ENCODE measurements around the gene HAPLN2.
"Not testable (repeated sequence)": the region's sequence is repeated elsewhere in the genome, so short reads cannot be mapped to it uniquely, and the experiment has no call there.

The HAPLN2 gene

DNA sequence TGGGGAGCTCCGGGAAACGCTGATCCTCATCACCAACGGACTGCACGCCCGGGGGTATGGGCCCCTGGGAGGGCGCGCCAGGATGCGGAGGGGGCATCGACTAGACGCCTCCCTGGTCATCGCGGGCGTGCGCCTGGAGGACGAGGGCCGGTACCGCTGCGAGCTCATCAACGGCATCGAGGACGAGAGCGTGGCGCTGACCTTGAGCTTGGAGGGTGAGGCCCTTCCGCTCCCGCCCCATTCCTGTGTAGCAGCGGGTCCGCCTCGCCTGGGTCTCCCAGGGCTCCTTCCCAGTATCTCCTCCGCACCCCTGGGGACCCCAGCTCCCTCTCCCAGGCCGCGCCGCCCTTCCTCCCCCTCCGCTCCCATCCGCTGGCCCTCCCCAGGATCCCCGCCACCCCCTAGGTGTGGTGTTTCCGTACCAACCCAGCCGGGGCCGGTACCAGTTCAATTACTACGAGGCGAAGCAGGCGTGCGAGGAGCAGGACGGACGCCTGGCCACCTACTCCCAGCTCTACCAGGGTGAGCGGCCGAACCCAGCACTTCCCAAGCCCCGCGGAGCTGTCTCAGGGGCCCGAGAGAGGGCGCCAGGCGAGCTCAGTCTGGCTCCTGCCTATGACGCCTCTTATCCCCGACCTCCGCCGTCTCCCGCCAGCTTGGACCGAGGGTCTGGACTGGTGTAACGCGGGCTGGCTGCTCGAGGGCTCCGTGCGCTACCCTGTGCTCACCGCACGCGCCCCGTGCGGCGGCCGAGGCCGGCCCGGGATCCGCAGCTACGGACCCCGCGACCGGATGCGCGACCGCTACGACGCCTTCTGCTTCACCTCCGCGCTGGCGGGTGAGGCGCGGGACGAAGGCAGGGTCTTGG lies 5.0 kb downstream of the HAPLN2 start:
- peak; percentile 62 for DNase-seq

DNA sequence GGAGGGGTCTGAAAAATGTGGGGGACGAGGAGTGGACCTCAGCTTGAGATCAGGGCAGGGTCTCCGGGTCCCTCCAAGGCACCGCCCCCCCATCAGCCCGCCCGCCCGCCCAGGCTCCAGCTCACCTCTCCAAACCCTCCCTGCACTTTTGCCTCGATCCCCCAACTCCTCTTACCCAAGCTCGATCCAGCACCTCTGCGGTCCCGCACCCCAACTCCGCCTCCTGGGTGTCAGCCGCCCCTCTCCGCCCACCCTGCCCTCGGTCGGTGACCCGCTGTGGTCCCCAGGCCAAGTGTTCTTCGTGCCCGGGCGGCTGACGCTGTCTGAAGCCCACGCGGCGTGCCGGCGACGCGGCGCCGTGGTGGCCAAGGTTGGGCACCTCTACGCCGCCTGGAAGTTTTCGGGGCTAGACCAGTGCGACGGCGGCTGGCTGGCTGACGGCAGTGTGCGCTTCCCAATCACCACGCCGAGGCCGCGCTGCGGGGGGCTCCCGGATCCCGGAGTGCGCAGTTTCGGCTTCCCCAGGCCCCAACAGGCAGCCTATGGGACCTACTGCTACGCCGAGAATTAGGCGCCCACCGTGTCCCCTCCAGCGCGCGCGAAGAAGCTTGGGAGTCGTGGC lies 5.7 kb downstream of the HAPLN2 start:
- DNase-seq: no peak

DNA sequence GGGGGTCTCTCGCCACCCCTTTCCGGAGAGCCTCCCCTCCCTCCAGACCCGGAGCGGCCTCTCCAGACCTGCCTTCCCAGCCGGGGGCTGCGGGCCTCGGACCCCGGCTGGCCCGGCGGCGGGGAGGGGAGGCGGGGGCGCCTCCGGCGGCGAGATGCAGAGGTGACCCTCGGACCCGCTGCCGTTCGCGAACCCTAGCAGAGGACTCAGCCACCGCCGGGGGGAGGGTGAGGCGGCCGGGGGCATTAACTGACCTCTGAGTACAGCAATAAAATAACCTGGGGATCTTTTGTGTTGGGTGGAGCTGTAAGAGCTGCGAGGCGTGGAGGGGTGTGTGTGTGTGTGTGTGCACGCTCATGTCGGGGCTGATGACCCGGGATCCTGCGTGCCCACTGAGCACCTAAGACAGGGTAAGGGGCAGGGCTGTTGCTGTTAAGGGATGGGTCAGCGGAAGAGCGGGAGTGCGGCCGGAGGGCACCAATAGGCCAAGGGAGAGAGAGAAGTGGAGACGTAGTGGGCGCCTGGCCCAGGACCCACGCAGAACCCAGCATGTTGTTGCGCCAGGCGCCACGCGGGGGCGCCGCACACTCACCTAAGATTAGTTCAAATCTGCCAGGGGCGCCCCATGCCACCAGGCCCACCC lies 6.3 kb downstream of the HAPLN2 start:
- peak; percentile 48 for DNase-seq

DNA sequence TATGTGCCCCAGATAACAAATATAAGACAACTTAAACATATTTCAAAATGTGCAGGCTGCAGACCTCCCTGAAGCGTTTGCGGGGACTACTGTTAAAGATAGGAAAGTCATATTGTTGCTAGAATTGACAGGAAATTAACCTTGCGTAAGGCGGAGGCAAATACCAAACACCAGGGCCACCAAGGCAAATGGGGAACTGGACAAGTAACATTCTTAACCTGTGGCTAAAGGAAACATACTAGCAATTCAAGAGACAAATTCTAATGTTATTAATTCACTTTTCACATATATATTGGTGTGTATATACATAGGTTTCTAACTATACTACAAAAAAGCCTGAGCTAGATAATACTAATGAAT lies 6.8 kb downstream of the HAPLN2 start:
- no peak for DNase-seq

DNA sequence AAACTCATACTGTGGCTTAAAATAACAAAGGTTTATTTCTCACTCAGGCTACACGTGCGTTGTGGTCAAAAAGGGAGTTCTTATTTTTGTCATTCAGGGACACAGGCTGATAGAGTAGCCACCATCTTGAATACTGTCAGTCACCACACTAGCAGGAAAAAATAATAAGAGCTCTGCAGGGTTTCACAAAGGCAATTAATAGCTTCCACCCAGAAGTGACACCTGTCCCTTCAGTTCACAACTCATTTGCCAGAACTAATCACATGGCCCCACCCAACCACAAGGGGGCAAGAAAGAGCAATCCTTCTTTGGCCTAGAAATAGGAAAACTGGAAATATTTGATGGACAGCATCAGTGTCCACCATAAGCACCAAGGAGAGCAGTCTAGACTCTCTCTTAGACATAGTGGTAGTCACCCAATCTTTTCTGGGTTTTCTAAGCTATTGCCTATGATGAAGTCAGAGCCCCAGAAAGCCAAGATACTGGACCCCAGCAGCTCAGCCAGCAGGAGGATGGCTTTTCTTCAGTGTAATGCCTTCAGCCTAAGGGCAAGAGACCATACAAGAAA lies 8.2 kb downstream of the HAPLN2 start:
- DNase-seq: peak; percentile 89

DNA sequence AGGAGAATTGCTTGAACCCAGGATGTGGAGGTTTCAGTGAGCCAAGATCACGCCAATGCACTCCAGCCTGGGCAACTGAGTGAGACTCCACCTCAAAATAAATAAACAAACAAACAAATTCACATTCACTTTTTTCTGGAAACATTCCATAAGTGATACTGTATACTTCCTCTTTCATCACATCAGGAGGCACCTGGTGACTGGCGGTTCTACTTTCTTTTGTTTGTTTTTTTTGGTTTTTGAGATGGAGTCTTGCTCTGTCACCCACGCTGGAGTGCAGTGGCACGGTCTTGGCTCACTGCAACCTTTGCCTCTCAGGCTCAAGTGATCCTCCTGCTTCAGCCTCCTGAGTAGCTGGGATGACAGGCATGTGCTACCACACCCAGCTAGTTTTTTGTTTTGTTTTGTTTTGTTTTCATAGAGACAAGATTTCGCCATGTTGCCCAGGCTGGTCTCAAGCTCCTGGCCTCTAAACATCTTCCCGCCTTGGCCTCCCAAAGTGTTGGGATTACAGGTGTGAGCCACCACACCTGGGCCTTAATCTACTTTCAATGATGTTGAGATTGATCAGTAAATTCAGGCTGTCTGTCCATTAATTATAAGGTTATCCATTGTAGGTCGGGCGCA lies 10.7 kb downstream of the HAPLN2 start:
- no peak for DNase-seq

DNA sequence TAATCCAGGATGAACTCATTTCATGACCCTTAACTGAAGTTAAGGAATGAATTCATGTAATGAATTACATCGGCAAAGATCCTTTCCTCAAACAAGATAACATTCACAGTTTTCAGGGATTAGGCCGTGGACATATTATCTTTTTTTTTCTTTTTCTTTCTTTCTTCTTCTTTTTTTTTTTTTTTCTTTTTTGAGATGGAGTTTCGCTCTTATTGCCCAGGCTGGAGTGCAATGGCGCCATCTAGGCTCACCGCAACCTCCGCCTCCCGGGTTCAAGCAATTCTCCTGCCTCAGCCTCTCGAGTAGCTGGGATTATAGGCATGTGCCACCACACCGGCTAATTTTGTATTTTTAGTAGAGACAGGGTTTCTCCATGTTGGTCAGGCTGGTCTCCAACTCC lies 11.9 kb downstream of the HAPLN2 start:
- not testable (repeated sequence) for DNase-seq

DNA sequence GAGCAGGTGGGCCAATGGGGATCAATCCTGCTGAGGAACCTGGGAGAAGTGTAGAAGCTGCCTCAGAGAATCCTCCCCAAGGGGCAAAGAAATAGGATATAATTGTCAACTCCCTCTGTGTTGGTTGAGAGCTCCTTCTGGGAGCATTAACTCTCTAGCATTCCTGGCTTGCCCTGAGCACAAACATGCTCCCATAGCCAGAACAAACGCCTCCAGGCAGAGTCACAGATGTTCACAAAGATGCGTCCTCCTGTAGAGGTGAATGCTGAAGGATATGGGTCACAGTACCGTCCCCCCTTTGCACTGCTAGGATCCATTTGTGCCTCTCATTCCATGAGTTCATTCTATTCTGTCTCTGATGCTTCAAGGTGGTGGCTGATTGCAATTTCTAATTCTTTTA lies 13.1 kb downstream of the HAPLN2 start:
- DNase-seq: no peak

DNA sequence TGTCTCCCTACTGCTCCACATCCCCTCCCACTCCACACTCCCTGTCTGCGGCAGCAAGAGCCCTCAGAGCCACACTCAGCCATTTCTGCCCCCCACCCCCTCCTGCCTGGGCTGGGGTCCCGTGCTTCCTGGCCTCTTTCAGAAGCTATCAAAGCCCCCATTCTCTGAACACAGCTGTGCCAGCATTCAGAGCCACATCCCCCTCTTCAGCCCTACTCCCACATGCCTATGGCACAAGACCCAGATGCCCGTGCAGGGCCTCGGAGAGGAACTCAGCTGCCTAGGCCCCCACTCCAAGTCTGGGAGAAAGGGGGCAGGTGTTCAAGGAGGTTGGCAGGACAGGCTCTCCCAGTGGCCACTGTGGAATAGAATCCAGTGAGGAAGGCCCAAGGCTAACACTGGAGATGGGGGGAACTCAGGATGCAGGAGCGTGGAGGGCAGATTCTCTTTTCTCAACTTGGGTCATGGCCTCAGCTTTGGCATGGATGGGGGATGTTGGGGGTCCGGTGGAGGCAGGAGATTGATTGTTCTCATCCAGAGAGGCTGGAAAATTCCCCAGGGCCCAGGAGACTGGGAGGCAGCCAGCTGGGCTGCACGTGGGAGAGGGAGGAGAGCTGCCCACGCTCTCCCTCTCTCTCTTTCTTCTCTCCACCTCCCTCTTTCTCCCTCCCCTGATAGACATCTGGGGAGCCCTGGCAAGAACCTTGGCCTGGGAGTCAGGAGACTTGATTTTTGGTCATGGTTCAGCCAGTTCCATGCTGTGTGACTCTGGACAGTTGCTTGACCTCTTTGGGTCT lies 19.2 kb downstream of the HAPLN2 start:
- DNase-seq: no peak

DNA sequence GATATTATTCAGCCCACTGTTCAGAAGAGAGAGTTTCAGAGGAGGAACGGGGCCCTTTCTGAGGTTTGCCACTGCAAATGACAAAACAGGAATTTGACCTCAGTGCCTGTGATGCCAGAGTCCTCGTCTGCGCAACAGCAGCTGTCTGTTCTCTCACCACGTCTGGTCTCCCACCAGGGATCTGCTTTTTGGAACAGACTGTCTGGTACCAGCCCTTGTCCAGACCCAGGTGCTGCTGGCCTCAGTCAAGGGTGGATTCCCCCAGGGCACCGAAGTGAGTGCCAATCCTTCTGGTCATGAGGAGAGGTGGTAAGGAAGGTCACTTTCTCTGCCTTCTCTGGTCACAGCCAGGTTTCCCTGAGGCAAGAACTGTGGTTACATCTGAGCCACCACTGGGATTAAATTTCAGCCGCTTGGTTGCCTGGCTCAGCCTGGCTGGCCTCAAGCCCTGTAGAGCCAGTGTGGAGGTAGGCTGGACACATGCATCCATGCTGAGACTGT lies 20.4 kb downstream of the HAPLN2 start:
- DNase-seq: no peak

DNA sequence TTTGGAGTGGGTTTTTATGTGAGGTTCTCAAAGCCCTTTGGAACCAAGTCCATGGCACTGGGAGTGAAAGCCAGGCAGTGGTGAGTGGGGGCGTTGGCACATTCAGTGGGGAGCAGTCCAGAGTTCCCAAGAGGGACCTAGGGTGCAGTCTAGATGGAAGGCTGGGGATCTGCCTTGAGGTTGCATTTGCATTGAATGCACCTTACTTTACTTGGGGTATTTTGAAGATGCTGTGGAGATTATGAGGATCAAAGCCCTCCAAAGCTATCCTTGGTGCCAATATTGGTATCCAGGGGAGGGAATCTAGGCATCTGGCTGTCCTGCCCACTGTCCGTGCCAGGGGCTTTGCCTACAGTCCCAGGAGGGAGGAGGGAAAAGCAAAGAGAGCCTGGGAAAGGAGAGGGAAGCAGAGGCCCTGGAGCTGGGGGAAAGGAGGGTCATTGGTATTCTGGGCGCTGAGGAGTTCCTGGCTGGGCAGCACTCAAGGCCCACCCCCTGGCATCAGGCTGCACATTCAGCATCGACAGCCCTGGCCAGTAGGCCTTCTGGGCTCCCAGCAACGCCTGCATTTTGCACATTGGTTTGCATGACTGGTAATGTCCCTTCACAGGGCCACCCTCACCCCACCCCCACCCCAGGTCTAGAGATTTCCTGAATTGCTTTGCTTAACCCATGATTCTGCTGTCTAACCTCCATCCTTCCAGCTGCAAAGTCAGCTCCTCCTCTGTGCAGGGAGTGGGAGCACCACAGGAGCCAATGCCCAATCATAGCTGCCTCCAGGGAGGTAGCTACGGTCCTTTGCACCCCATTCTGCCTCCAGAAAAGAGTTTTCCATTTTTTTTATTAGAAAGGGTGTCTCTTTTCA lies 21.9 kb downstream of the HAPLN2 start:
- no peak for DNase-seq

DNA sequence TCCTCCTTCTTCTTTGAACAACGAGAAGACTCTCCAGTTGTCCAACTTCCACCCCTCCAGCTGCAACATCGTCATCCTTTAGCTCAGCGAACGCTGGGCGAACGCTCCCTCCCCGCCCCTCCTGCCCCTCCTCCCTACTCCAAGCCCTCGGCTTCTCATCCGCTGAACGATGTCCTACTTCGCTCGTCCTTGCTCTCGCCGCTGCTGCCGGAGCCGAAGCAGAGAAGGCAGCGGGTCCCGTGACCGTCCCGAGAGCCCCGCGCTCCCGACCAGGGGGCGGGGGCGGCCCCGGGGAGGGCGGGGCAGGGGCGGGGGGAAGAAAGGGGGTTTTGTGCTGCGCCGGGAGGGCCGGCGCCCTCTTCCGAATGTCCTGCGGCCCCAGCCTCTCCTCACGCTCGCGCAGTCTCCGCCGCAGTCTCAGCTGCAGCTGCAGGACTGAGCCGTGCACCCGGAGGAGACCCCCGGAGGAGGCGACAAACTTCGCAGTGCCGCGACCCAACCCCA lies 22.6 kb downstream of the HAPLN2 start, which contains the start of gene BCAN:
TSS of gene BCAN (plus strand) at position 357 of the 504 bp plus-strand sequence. CDS start 3,938 bp downstream, outside the sequence.
- DNase-seq: peak; percentile 56

DNA sequence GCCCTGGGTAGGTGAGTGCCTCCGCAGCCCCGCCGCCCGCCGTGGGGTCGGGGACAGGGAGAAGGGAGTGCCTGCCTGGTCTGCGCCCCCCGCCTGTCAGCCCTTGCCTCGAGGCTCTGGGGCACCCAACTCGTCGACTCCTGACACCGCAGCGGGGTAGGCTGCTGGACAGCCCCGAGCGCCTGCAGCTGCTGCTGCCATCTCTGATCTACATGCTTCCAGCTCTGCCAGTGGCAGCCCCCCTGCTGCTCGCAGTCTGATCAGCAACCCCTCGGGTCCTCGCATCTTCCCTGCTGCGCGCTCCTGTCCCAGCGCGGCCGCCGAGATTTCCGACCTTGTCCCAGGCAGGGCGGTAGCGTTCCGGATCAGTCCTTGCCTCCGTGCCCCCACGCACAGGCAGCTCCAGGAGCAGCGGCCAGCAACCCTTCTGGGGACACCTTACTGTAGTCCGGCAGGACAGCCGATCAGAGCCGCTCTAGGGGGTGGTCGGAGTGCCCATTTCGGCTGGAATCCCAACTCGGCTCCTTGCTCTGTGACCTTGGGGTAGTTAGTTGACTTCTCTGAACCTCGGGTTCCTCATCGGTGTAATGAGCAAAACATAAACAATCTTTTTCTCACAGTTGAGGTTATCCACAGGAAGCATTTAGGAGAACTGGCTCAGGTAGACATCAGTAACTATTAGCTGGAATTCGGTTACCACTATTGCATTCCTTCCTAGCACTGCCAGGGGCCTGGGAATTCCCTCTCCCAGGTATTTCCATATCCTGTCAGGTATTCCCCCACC lies 23.2 kb downstream of the HAPLN2 start:
- peak; percentile 46 for DNase-seq

DNA sequence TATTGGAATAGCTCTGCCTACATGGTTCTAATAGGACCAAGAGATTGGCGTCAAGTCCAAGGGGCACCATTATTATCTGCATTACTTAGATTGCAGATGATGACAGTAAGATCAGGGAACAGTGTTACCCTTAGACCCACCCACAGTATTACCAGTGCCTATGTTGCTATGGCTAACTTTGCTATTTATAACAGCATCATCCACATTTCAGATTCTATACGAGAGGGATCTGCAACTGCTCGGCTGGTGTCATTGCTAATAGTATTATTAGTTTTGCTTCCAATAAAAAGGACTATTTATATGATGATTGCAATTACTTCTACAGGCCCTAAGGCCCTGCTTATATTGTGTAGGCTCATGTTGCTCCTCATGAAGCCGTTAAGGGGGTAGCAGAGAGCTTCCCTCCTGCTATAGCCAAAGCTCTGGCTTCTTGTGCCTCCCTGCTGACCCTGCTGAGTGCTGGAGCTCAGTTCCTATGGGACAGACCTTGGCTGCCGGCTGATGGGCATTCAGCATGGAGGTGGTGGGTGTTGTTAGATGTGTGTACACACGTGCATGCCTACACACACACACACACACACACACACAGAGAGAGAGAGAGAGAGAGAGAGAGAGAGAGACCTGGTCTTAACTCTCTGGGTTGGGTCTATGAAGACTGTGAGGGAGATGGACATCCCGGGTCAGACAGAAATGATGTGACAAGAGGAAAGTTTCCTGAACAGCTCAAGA lies 24.0 kb downstream of the HAPLN2 start:
- no peak for DNase-seq

DNA sequence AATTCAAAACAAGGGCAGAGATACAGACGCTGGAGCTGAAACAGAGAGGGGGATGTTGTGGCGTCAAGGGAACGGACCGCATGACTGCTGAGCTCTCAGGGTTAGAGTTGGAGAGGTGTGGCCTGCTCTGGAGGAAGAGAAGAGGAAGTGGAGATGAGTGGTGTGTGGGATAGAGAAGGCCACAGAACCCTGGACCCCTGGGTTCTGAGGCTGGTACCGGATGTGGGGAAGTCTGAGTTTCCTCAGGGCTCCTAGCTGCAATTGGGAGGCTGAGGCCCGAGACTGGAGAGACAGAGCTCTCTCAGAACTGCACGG lies 24.5 kb downstream of the HAPLN2 start:
- no peak for DNase-seq

DNA sequence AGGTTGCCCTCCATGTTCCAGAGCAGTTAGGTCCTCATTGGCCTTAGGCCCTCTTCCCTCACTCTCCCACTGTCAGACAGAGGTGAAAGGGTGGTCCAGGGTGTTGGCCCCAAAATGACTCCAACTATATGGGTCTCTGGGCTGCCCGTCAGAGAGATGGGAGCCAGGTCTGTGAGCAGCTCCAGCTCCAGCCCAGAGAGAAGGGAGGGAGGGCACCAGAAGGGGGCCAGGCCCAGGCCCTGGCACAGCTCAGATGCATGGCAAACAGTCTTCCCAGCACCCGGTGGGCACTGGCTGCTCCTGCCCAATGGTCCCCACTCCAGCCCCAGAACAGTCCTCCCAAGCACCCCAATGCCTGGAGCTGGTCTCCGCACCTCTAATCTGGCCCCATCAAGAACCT lies 24.9 kb downstream of the HAPLN2 start:
- no peak for DNase-seq

DNA sequence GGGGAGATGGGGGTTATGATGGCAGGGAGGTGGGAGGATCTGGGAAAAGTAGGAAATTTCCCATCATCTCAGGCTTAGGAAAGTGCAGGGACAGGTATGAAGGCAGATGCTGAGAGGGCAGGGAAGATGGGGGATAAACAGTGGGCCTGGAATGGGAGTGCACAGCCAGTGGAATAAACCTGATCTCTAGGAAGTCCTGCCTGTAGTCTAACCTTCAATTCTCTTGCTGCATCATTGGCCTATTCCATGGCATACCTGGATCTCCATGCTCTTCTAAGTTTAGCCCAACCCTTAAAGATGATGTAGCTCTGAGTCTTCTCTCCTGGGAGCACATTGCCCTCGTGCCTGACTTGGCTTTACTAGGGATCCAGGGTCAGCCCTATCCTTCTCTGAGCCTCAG lies 25.4 kb downstream of the HAPLN2 start:
- DNase-seq: no peak

DNA sequence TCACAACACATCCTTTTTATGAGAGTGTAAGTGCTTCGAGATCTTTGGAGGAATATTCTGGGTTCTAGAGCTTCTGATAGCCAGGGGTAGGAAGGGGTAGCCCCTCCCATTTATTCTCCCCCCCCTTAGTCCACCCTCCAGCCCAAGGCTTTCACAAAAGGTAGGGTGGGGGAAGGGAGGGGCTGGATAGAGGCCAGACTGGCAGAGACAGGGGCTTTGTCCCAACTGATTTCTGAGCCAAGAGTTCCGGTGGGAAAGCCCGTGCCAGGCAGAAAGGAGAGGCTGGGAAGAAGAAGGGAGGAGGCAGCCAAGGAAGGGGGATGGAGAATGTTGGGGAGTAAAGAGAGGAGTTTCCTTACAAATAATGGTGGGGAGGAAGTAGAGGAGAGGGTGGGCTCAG lies 25.8 kb downstream of the HAPLN2 start:
- DNase-seq: no peak

DNA sequence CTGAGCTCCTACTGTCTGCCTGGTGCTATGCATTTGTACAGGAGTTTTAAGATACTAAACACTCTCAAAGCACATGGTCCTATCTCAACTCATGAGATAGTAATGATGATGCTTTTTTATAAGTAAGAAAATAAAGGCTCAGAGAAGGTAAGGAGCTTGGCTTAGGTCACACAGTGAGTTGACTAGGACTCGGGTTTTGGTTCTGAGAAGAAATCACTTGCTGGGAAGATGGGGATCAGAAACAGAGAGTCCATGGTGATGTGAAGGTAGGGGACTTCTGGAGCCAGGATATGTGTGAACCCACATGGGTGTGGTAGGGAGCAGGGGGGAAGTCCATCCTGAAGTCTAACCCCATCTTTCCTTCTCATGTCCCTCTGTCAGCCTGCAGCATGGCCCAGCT lies 26.5 kb downstream of the HAPLN2 start:
- no peak for DNase-seq
